HG03457 (cell line): ENCODE measurements around the gene PIGQ.

Experiments used
- ATAC-seq: cut with Tn5 transposase; IDR thresholded peaks from one replicate; pipeline ENCODE4 v1.9.1; 2021; ENCODE audit warnings: moderate number of reproducible peaks; ENCODE audit not compliant: unreplicated experiment

Gene PIGQ

GRCh38 chr16:554640-555365 lies 15.0 kb upstream of the PIGQ start:
- ATAC-seq = no peak

- no peak for ATAC-seq
These were observed 14.0 kb upstream of the PIGQ start for GRCh38 chr16:555528-556473.

GRCh38 chr16:556474-557173 lies 13.1 kb upstream of the PIGQ start:
- ATAC-seq = no peak

GRCh38 chr16:557463-558297 lies 12.1 kb upstream of the PIGQ start:
- ATAC-seq = no peak

GRCh38 chr16:558298-559020 lies 11.3 kb upstream of the PIGQ start:
- no peak for ATAC-seq

GRCh38 chr16:559021-559380 lies 10.8 kb upstream of the PIGQ start:
- no peak for ATAC-seq

- ATAC-seq = no peak
These were observed 10.2 kb upstream of the PIGQ start for GRCh38 chr16:559411-560203.

GRCh38 chr16:560204-560700 lies 9.5 kb upstream of the PIGQ start, which contains the start of gene PRR35:
TSS of gene PRR35 (plus strand) at chr16:560394. CDS start at chr16:563295, 2,901 bp downstream.
- ATAC-seq = no peak

- ATAC-seq = no peak
These were observed 8.9 kb upstream of the PIGQ start for GRCh38 chr16:560701-561412.

GRCh38 chr16:561413-561794 lies 8.4 kb upstream of the PIGQ start:
- ATAC-seq = no peak

- ATAC-seq = no peak
These were observed 7.5 kb upstream of the PIGQ start for GRCh38 chr16:561957-562938.

- ATAC-seq = no peak
These were observed 6.6 kb upstream of the PIGQ start for GRCh38 chr16:563072-563644.

GRCh38 chr16:564690-565418 lies 4.9 kb upstream of the PIGQ start:
- no peak for ATAC-seq

- no peak for ATAC-seq
These were observed 4.1 kb upstream of the PIGQ start for GRCh38 chr16:565419-566330.
